ENCODE data around the gene ELMOD2. TPM values are rescaled to one million over a fixed set of nuclear protein-coding genes. Genes with fewer than 3 reads are reported as not detected.
A peak's percentile ranks its signal among the peaks of the same experiment; 100 is the strongest.

ELMOD2 gene
- total RNA-seq, 2 experiments from 2014 or later, result 14.4 to 14.8 TPM

GRCh38 chr4:140533951-140534480 is 10.0 kb downstream of the ELMOD2 start:
- Mint-ChIP-seq H3K9me3 (no peaks in the 10 kb centered on the region), H3K27me3 (ENCODE audit: low read depth) (no peaks in the 10 kb centered on the region), H3K27ac (no peak overlapping the region), H3K36me3 (ENCODE audit: low read depth) (peaks cover 5% of the 10 kb centered on the region), H3K4me1 (ENCODE audit: low read depth) (no peaks in the 10 kb centered on the region), H3K4me3 (no peak overlapping the region)
- CTCF ChIA-PET, result no interaction called here
- no peak for DNase-seq
- intact Hi-C loops (cut with micrococcal nuclease), result no loop called here

- CTCF ChIA-PET, result interaction anchor here (1.8 kb wide), 1 partner anchor 33 kb away, joined by 10 read pairs; the partner anchor contains the start of gene ELMOD2
Measured at GRCh38 chr4:140556372-140557085, 32.6 kb downstream of the ELMOD2 start.

GRCh38 chr4:140557831-140558435 is 34.0 kb downstream of the ELMOD2 start:
- Mint-ChIP-seq H3K9me3 (no peaks in the 10 kb centered on the region), H3K36me3 (ENCODE audit: low read depth) (no peaks in the 10 kb centered on the region), H3K4me3 (no peak overlapping the region), H3K4me1 (ENCODE audit: low read depth) (peaks cover 16% of the 10 kb centered on the region), H3K27me3 (ENCODE audit: low read depth) (peaks cover 12% of the 10 kb centered on the region), H3K27ac (no peak overlapping the region)
- CTCF ChIA-PET, result interaction anchor here (1.8 kb wide), 1 partner anchor 34 kb away, joined by 10 read pairs; the partner anchor contains the start of gene ELMOD2
- intact Hi-C loops (cut with micrococcal nuclease), result loop anchor here (1.0 kb wide), 1 partner anchor 8 kb away; no protein-coding TSS in a partner anchor
- DNase-seq, result no peak

More at GRCh38 chr4:140556372-140557085, 32.6 kb downstream of the ELMOD2 start:
- DNase-seq, result peak; percentile 48
- H3K9me3 Mint-ChIP-seq, result no peaks in the 10 kb centered on the region
- peaks cover 4% of the 10 kb centered on the region for H3K36me3 Mint-ChIP-seq (ENCODE audit: low read depth)
- no peak overlapping the region for H3K4me3 Mint-ChIP-seq
- peaks cover 8% of the 10 kb centered on the region for H3K27me3 Mint-ChIP-seq (ENCODE audit: low read depth)
- intact Hi-C loops (cut with micrococcal nuclease), result loop anchor here (1.0 kb wide), 2 partner anchors 32 to 183 kb away; partner anchors contain the start of genes ELMOD2 and SCOC
- no peak overlapping the region for H3K27ac Mint-ChIP-seq
- H3K4me1 Mint-ChIP-seq (ENCODE audit: low read depth), result peaks cover 16% of the 10 kb centered on the region

GRCh38 chr4:140559696-140560095 is 35.7 kb downstream of the ELMOD2 start:
- H3K9me3 Mint-ChIP-seq, result no peaks in the 10 kb centered on the region
- DNase-seq, result no peak
- CTCF ChIA-PET, result no interaction called here
- no peak overlapping the region for H3K27ac Mint-ChIP-seq
- no peaks in the 10 kb centered on the region for H3K36me3 Mint-ChIP-seq (ENCODE audit: low read depth)
- intact Hi-C loops (cut with micrococcal nuclease), result no loop called here
- H3K4me1 Mint-ChIP-seq (ENCODE audit: low read depth), result peaks cover 16% of the 10 kb centered on the region
- H3K27me3 Mint-ChIP-seq (ENCODE audit: low read depth), result peaks cover 13% of the 10 kb centered on the region
- H3K4me3 Mint-ChIP-seq, result no peak overlapping the region

- intact Hi-C loops (cut with micrococcal nuclease), result no loop called here
- peaks cover 4% of the 10 kb centered on the region for H3K36me3 Mint-ChIP-seq (ENCODE audit: low read depth)
- peaks cover 25% of the 10 kb centered on the region for H3K4me1 Mint-ChIP-seq (ENCODE audit: low read depth)
- peaks cover 49% of the 10 kb centered on the region for H3K27me3 Mint-ChIP-seq (ENCODE audit: low read depth)
- CTCF ChIA-PET, result no interaction called here
- H3K27ac Mint-ChIP-seq, result no peak within 1 kb of the TSS
- H3K4me3 Mint-ChIP-seq, result peak within 1 kb of the TSS; percentile 63
- peaks cover 12% of the 10 kb centered on the region for H3K9me3 Mint-ChIP-seq
- DNase-seq, result no peak
Measured at GRCh38 chr4:140568507-140569306, 44.7 kb downstream of the ELMOD2 start, which contains the start of gene UCP1. Gene UCP1 (minus strand): TSS chr4:140568961. CDS start chr4:140568729, 232 bp downstream.

GRCh38 chr4:140569307-140569638 is 45.3 kb downstream of the ELMOD2 start:
- peaks cover 4% of the 10 kb centered on the region for H3K36me3 Mint-ChIP-seq (ENCODE audit: low read depth)
- DNase-seq, result no peak
- peak overlapping the region; percentile 63 for H3K4me3 Mint-ChIP-seq
- H3K27me3 Mint-ChIP-seq (ENCODE audit: low read depth), result peaks cover 49% of the 10 kb centered on the region
- H3K4me1 Mint-ChIP-seq (ENCODE audit: low read depth), result peaks cover 25% of the 10 kb centered on the region
- peaks cover 12% of the 10 kb centered on the region for H3K9me3 Mint-ChIP-seq
- H3K27ac Mint-ChIP-seq, result no peak overlapping the region
- CTCF ChIA-PET, result no interaction called here
- intact Hi-C loops (cut with micrococcal nuclease), result no loop called here

- H3K9me3 Mint-ChIP-seq, result peaks cover 12% of the 10 kb centered on the region
- H3K27ac Mint-ChIP-seq, result no peak overlapping the region
- no peak overlapping the region for H3K4me3 Mint-ChIP-seq
- H3K27me3 Mint-ChIP-seq (ENCODE audit: low read depth), result peaks cover 57% of the 10 kb centered on the region
- CTCF ChIA-PET, result no interaction called here
- peaks cover 4% of the 10 kb centered on the region for H3K36me3 Mint-ChIP-seq (ENCODE audit: low read depth)
- DNase-seq, result no peak
- intact Hi-C loops (cut with micrococcal nuclease), result no loop called here
- H3K4me1 Mint-ChIP-seq (ENCODE audit: low read depth), result peaks cover 24% of the 10 kb centered on the region
Measured at GRCh38 chr4:140571620-140572019, 47.7 kb downstream of the ELMOD2 start.

- Mint-ChIP-seq H3K27ac (no peak overlapping the region), H3K9me3 (peaks cover 12% of the 10 kb centered on the region), H3K4me3 (no peak overlapping the region), H3K4me1 (ENCODE audit: low read depth) (peaks cover 2% of the 10 kb centered on the region), H3K36me3 (ENCODE audit: low read depth) (peaks cover 3% of the 10 kb centered on the region), H3K27me3 (ENCODE audit: low read depth) (peaks cover 47% of the 10 kb centered on the region)
- CTCF ChIA-PET, result interaction anchor here (1.2 kb wide), 1 partner anchor 11 kb away, joined by 4 read pairs; no protein-coding TSS in a partner anchor
- no peak for DNase-seq
- intact Hi-C loops (cut with micrococcal nuclease), result no loop called here
Measured at GRCh38 chr4:140575489-140575888, 51.5 kb downstream of the ELMOD2 start.

- Mint-ChIP-seq H3K4me3 (no peak overlapping the region), H3K36me3 (ENCODE audit: low read depth) (no peaks in the 10 kb centered on the region), H3K27me3 (ENCODE audit: low read depth) (peaks cover 37% of the 10 kb centered on the region), H3K27ac (no peak overlapping the region), H3K9me3 (no peaks in the 10 kb centered on the region), H3K4me1 (ENCODE audit: low read depth) (peaks cover 2% of the 10 kb centered on the region)
- intact Hi-C loops (cut with micrococcal nuclease), result no loop called here
- CTCF ChIA-PET, result no interaction called here
- DNase-seq, result no peak
Measured at GRCh38 chr4:140579278-140579677, 55.3 kb downstream of the ELMOD2 start.

GRCh38 chr4:140581078-140581477 is 57.1 kb downstream of the ELMOD2 start:
- no peaks in the 10 kb centered on the region for H3K9me3 Mint-ChIP-seq
- H3K27ac Mint-ChIP-seq, result no peak overlapping the region
- H3K4me1 Mint-ChIP-seq (ENCODE audit: low read depth), result peaks cover 2% of the 10 kb centered on the region
- H3K27me3 Mint-ChIP-seq (ENCODE audit: low read depth), result peaks cover 33% of the 10 kb centered on the region
- no peak for DNase-seq
- H3K36me3 Mint-ChIP-seq (ENCODE audit: low read depth), result no peaks in the 10 kb centered on the region
- no peak overlapping the region for H3K4me3 Mint-ChIP-seq
- CTCF ChIA-PET, result no interaction called here
- intact Hi-C loops (cut with micrococcal nuclease), result no loop called here

- CTCF ChIA-PET, result interaction anchor here (0.5 to 1.2 kb wide), 3 partner anchors 224 to 1974 kb away, joined by 3 to 4 read pairs (median 3); no protein-coding TSS in a partner anchor
- no peaks in the 10 kb centered on the region for H3K36me3 Mint-ChIP-seq (ENCODE audit: low read depth)
- H3K9me3 Mint-ChIP-seq, result no peaks in the 10 kb centered on the region
- no peak for DNase-seq
- H3K4me1 Mint-ChIP-seq (ENCODE audit: low read depth), result no peaks in the 10 kb centered on the region
- H3K27me3 Mint-ChIP-seq (ENCODE audit: low read depth), result peaks cover 8% of the 10 kb centered on the region
- H3K4me3 Mint-ChIP-seq, result no peak overlapping the region
- no peak overlapping the region for H3K27ac Mint-ChIP-seq
- intact Hi-C loops (cut with micrococcal nuclease), result no loop called here
Measured at GRCh38 chr4:140584439-140584838, 60.5 kb downstream of the ELMOD2 start.

- CTCF ChIA-PET, result no interaction called here
- Mint-ChIP-seq H3K4me3 (no peak overlapping the region), H3K36me3 (ENCODE audit: low read depth) (no peaks in the 10 kb centered on the region), H3K27me3 (ENCODE audit: low read depth) (peaks cover 8% of the 10 kb centered on the region), H3K9me3 (peaks cover 5% of the 10 kb centered on the region), H3K4me1 (ENCODE audit: low read depth) (peaks cover 6% of the 10 kb centered on the region), H3K27ac (no peak overlapping the region)
- no peak for DNase-seq
- intact Hi-C loops (cut with micrococcal nuclease), result no loop called here
Measured at GRCh38 chr4:140595065-140595464, 71.1 kb downstream of the ELMOD2 start.
